ENCODE data around the gene ADAM17. TPM values are rescaled to one million over a fixed set of nuclear protein-coding genes. Genes with fewer than 3 reads are reported as not detected.

The ADAM17 gene
- total and polyA plus RNA-seq, 10 of the 15 experiments (the other 5 are each of a cell fraction or from before 2014, with no cell fraction given) = 2.3 to 18.5 (median 13.4) TPM

- no peak for TF ChIP-seq HDAC2 (IDR thresholded peaks at IDR 0.05)
- no peak for TF ChIP-seq RELB (IDR thresholded peaks at IDR 0.05; ENCODE audit: low read depth)
- TF ChIP-seq SPI1 (IDR thresholded peaks at IDR 0.05; ENCODE audit: borderline replicate concordance, insufficient read depth, low read depth, low read length) = no peak
- no peak for TF ChIP-seq HSF1 (IDR thresholded peaks at IDR 0.05; ENCODE audit: low read depth, low read length)
- no peak for TF ChIP-seq SUZ12 (IDR thresholded peaks at IDR 0.05; ENCODE audit: unreplicated experiment)
- no peak for TF ChIP-seq EZH2 (IDR thresholded peaks at IDR 0.05; ENCODE audit: borderline replicate concordance, control insufficient read depth, low read depth, low read length)
- no peak for TF ChIP-seq ZNF217 (IDR thresholded peaks at IDR 0.05)
- TF ChIP-seq RUNX3 (IDR thresholded peaks at IDR 0.05; ENCODE audit: low read length) = no peak
Measured at GRCh38 chr2:9593925-9594324, 38.3 kb upstream of the ADAM17 start (continued).

GRCh38 chr2:9592699-9593098 is 37.1 kb upstream of the ADAM17 start:
- SMC1A ChIA-PET (ENCODE audit: uncharacterized antibody, unreplicated experiment) = interaction anchor here (1.3 kb wide), 1 partner anchor 9 kb away, joined by 3 read pairs; no protein-coding TSS in a partner anchor
- peaks cover 0 to 14% of the 10 kb centered on the region in 2 experiments for H3K36me3 ChIP-seq (ENCODE audit: control insufficient read depth in 2 of 2, insufficient read depth in 2 of 2, low read length in 1 of 2)
- peaks cover 33% of the 10 kb centered on the region for H3K79me2 ChIP-seq (ENCODE audit: control insufficient read depth, insufficient read depth, low read length)
- H3K4me2 ChIP-seq (ENCODE audit: control insufficient read depth, insufficient read depth) = no peak overlapping the region
- no peak for DNase-seq (ENCODE audit: low read depth, low spot score)
- no peak for ATAC-seq
- no peak overlapping the region for H2AFZ ChIP-seq (ENCODE audit: control insufficient read depth, low read depth, low read length)
- CTCF ChIA-PET = no interaction called here
- no peak overlapping the region for H3K4me3 ChIP-seq
- BruUV-seq (replicated peaks) = no TSS peak
- no peaks in the 10 kb centered on the region for H3K9me3 ChIP-seq (replicated peaks; ENCODE audit: control insufficient read depth, insufficient read depth, low read length)
- 91% methylated on average over 3 of the region's 3 CpGs for WGBS (ENCODE audit: insufficient coverage, insufficient replicate concordance, low lambda C conversion rate, missing lambda C conversion rate)
- no peak overlapping the region for H3K27ac ChIP-seq (ENCODE audit: control insufficient read depth, insufficient read depth)
- RAD21 ChIA-PET (ENCODE audit: unreplicated experiment) = no interaction called here
- H3K4me1 ChIP-seq (ENCODE audit: control insufficient read depth, insufficient read depth, low read length) = peaks cover 11% of the 10 kb centered on the region; the same call in 1 of the 2 replicates
- H3K27me3 ChIP-seq (replicated peaks in 1 of 2; ENCODE audit: control insufficient read depth in 2 of 2, insufficient read depth in 2 of 2, low read length in 1 of 2) = no peaks in the 10 kb centered on the region
- intact Hi-C loops (cut with micrococcal nuclease; ENCODE audit: unreplicated experiment) (no loop called here), in situ Hi-C loops (cut with MboI) (no loop called here)
- POLR2A ChIA-PET = interaction anchor here (0.9 kb wide), 1 partner anchor 32 kb away, joined by 3 read pairs; no protein-coding TSS in a partner anchor
- no peaks in the 10 kb centered on the region for H4K20me1 ChIP-seq (ENCODE audit: control insufficient read depth, insufficient read depth)
- no peak overlapping the region for H3K9ac ChIP-seq (ENCODE audit: control insufficient read depth, insufficient read depth, low read length)
- FAIRE-seq = no peak
- no peak for TF ChIP-seq CREB1 (IDR thresholded peaks at IDR 0.05; ENCODE audit: low read depth)
- no peak for TF ChIP-seq RUNX3 (IDR thresholded peaks at IDR 0.05; ENCODE audit: low read length)
- no peak for TF ChIP-seq CBX5 (IDR thresholded peaks at IDR 0.05; ENCODE audit: low read depth)
- no peak for TF ChIP-seq JUND (IDR thresholded peaks at IDR 0.05; ENCODE audit: low read depth, low read length)
- no peak for TF ChIP-seq BCL11A (IDR thresholded peaks at IDR 0.05; ENCODE audit: low read depth, low read length)
- TF ChIP-seq POLR2AphosphoS2 (IDR thresholded peaks at IDR 0.05; ENCODE audit: low read depth, low read length) = no peak
- no peak for TF ChIP-seq SUZ12 (IDR thresholded peaks at IDR 0.05; ENCODE audit: unreplicated experiment)
- TF ChIP-seq ETV6 (conservative IDR thresholded peaks at IDR 0.05 in 1 of 2, IDR thresholded peaks at IDR 0.05 in 1 of 2; ENCODE audit: borderline replicate concordance in 1 of 2, low read depth in 1 of 2) = no peak
- TF ChIP-seq NFYB (IDR thresholded peaks at IDR 0.05; ENCODE audit: insufficient read depth, low read depth, low read length) = no peak
- no peak for TF ChIP-seq GATAD2B (conservative IDR thresholded peaks at IDR 0.05; ENCODE audit: low read depth)
- TF ChIP-seq ZNF274 (IDR thresholded peaks at IDR 0.05; ENCODE audit: insufficient read depth, insufficient read length) = no peak
- no peak for TF ChIP-seq HCFC1 (IDR thresholded peaks at IDR 0.05; ENCODE audit: low read length)
- no peak for TF ChIP-seq CHD2 (IDR thresholded peaks at IDR 0.05; ENCODE audit: borderline replicate concordance, low read depth, low read length)
- TF ChIP-seq TCF3 (IDR thresholded peaks at IDR 0.05; ENCODE audit: borderline replicate concordance, insufficient read depth, low read depth, low read length) = no peak
- TF ChIP-seq BRCA1 (IDR thresholded peaks at IDR 0.05; ENCODE audit: low read depth, low read length) = no peak
- TF ChIP-seq YBX1 (IDR thresholded peaks at IDR 0.05) = no peak

Measured in GM12878 (cell line).